Neural progenitor cell (in vitro differentiated cells): Measurements from ENCODE around the gene GPR158.

Source experiments
- CTCF ChIP-seq: fragments of 200-600 bp; sonication (generic); IDR thresholded peaks from 2 replicates; pipeline ENCODE4 v1.5.1; 2017; ENCODE audit warnings: antibody characterized with exemption, mild to moderate bottlenecking
- EZH2 ChIP-seq: fragments of 200-600 bp; sonication (generic); IDR thresholded peaks from 2 replicates; pipeline ENCODE4 v1.6.1; 2017; ENCODE audit warnings: antibody characterized with exemption, mild to moderate bottlenecking, moderate library complexity

DNA sequence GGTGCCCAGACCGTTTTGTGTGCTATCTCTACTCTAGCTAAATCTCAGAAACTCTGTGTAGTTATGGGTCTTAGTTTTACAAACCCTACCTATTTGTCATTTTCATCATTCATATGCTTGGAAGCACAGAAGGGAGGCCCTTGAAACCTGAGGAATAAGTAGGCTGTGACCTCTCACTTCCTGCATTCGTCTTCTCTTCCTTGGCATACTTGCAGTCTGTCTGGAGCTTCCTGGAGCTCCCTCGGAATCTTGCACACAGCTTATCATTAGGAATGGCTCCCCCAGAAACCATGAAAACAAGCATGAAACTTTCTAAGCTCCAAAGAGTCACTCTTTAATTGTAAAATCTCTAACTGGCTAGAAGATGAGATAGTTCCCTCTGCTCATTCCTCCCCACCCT, 382.3 kb downstream of the GPR158 start:
- TF ChIP-seq CTCF (no peak), EZH2 (no peak)
